Mucosa of descending colon (tissue), 3 donors: ENCODE measurements around the gene P4HA1. TPM values are rescaled to one million over a fixed set of nuclear protein-coding genes. Genes with fewer than 3 reads are reported as not detected.

Experiments
- ATAC-seq: fragments of 200-7000 bp; cut with Tn5 transposase; one replicate; pipeline ENCODE4 v1.9.1; 2020; ENCODE audit warnings: mild to moderate bottlenecking, moderate library complexity
- DNase-seq, 3 donors: peaks; one replicate each; pipeline ENCODE4 v3.0.0-alpha.2; 2020
- H3K36me3 ChIP-seq: fragments of 200-600 bp; one replicate; pipeline ENCODE4 v1.8.0; 2021; ENCODE audit warnings: low read depth, mild to moderate bottlenecking
- H3K4me1 ChIP-seq: fragments of 200-600 bp; one replicate; pipeline ENCODE4 v1.8.0; 2021; ENCODE audit warnings: low read depth, mild to moderate bottlenecking
- H3K4me3 ChIP-seq: fragments of 200-600 bp; one replicate; pipeline ENCODE4 v1.8.0; 2021; ENCODE audit warnings: mild to moderate bottlenecking
- H3K9me3 ChIP-seq: fragments of 200-600 bp; one replicate; pipeline ENCODE4 v1.8.0; 2021; ENCODE audit warnings: mild to moderate bottlenecking
- CTCF ChIP-seq: fragments of 200-600 bp; IDR thresholded peaks from one replicate; pipeline ENCODE4 v1.8.0; 2022; ENCODE audit warnings: antibody characterized with exemption, mild to moderate bottlenecking
- intact Hi-C, 2 donors: fragments of 100-400 bp; cut with DNase I in 1 of 2; cut with micrococcal nuclease in 1 of 2; formaldehyde crosslinking; loops; one replicate each; pipeline versions ENCODE4 v1.11.0 to v1.11.1; 2022; cut with DNase I, micrococcal nuclease
- total RNA-seq, 3 donors: library from RNA; stranded (reverse); fragmentation: NEBNext Ultra II Directional in 2 of 3; extraction: Animal tissue kit (Norgen Biotek cat#: 25700) in 2 of 3; gene quantifications; one replicate each; pipeline versions ENCODE4 v1.2.1 to v1.2.4, GENCODE V29; 2021 to 2023
- donor health status: DM: no; HTN: no; CAD: no; lungs with moderate emphysema.
- donor health status: DM: no; HTN: no; CAD: no.
- donor health status: DM: no; HTN: yes; CAD: no.

The P4HA1 gene
- total RNA-seq, 3 donors from 2014 or later = 21.0 to 26.1 (median 26.0) TPM

GRCh38 chr10:73054286-73054685 is 42.4 kb downstream of the P4HA1 start:
- TF ChIP-seq CTCF = no peak
- no peaks in the 10 kb centered on the region for H3K9me3 ChIP-seq
- no peak for DNase-seq
- ATAC-seq = no peak
- H3K4me1 ChIP-seq = no peaks in the 10 kb centered on the region
- H3K4me3 ChIP-seq = no peak overlapping the region
- intact Hi-C loops = no loop called here
- H3K36me3 ChIP-seq = no peaks in the 10 kb centered on the region

- H3K9me3 ChIP-seq = no peaks in the 10 kb centered on the region
- H3K36me3 ChIP-seq = no peaks in the 10 kb centered on the region
- DNase-seq = no peak
- intact Hi-C loops = no loop called here
- H3K4me1 ChIP-seq = no peaks in the 10 kb centered on the region
- no peak for TF ChIP-seq CTCF
- ATAC-seq = no peak
- no peak overlapping the region for H3K4me3 ChIP-seq
These were observed 43.4 kb downstream of the P4HA1 start for GRCh38 chr10:73053275-73053674.

- ATAC-seq (no peak), DNase-seq (no peak)
- Histone ChIP-seq H3K9me3 (no peaks in the 10 kb centered on the region), H3K36me3 (no peaks in the 10 kb centered on the region), H3K4me3 (no peak overlapping the region), H3K4me1 (no peaks in the 10 kb centered on the region)
- no peak for TF ChIP-seq CTCF
- intact Hi-C loops = no loop called here
These were observed 52.0 kb downstream of the P4HA1 start for GRCh38 chr10:73044378-73045285.

GRCh38 chr10:73043766-73044377 is 52.8 kb downstream of the P4HA1 start:
- DNase-seq (no peak), ATAC-seq (no peak)
- Histone ChIP-seq H3K4me1 (no peaks in the 10 kb centered on the region), H3K9me3 (no peaks in the 10 kb centered on the region), H3K36me3 (no peaks in the 10 kb centered on the region), H3K4me3 (no peak overlapping the region)
- TF ChIP-seq CTCF = no peak
- intact Hi-C loops = no loop called here

- no peak for DNase-seq
- ATAC-seq = no peak
- H3K9me3 ChIP-seq = no peaks in the 10 kb centered on the region
- H3K4me3 ChIP-seq = no peak overlapping the region
- no peaks in the 10 kb centered on the region for H3K36me3 ChIP-seq
- H3K4me1 ChIP-seq = no peaks in the 10 kb centered on the region
- no peak for TF ChIP-seq CTCF
- intact Hi-C loops = no loop called here
These were observed 53.3 kb downstream of the P4HA1 start for GRCh38 chr10:73043319-73043718.
